Heart right ventricle (tissue), 16 donors: ENCODE data around the gene IL15RA. TPM values are rescaled to one million over a fixed set of nuclear protein-coding genes. Genes with fewer than 3 reads are reported as not detected.

Experiments
- ATAC-seq, 8 donors: fragments of 200-7000 bp; cut with Tn5 transposase; one replicate each; pipeline ENCODE4 v1.9.1; 2020; ENCODE audit warnings: mild to moderate bottlenecking in 8 of 8, moderate library complexity in 8 of 8, moderate number of reproducible peaks in 1 of 8
- DNase-seq, 2 donors: peaks; one replicate each; pipeline ENCODE4 v3.0.0-alpha.2; 2020
- H3K27ac ChIP-seq, 10 donors: fragments of 200-600 bp; sonication (generic) in 2 of 10; one replicate each; pipeline versions ENCODE4 v1.5.0 to v1.8.0; 2020 to 2022; ENCODE audit warnings: mild to moderate bottlenecking in 3 of 10
- H3K27me3 ChIP-seq, 7 donors: fragments of 200-600 bp; one replicate each; pipeline ENCODE4 v1.8.0; 2021 to 2022; ENCODE audit warnings: mild to moderate bottlenecking in 2 of 7
- H3K36me3 ChIP-seq, 9 donors: fragments of 200-600 bp; sonication (generic) in 1 of 9; one replicate each; pipeline versions ENCODE4 v1.5.0 to v1.8.0; 2020 to 2022; ENCODE audit warnings: mild to moderate bottlenecking in 2 of 9
- H3K4me1 ChIP-seq, 9 donors: fragments of 200-600 bp; sonication (generic) in 1 of 9; one replicate each; pipeline versions ENCODE4 v1.5.0 to v1.8.0; 2020 to 2022; ENCODE audit warnings: mild to moderate bottlenecking in 4 of 9
- H3K4me3 ChIP-seq, 10 donors: fragments of 200-600 bp; sonication (generic) in 2 of 10; one replicate each; pipeline versions ENCODE4 v1.5.0 to v1.8.0; 2020 to 2022; ENCODE audit warnings: mild to moderate bottlenecking in 7 of 10, moderate library complexity in 2 of 10
- H3K9me3 ChIP-seq, 11 donors: fragments of 200-600 bp in 10 of 11; sonication (generic) in 2 of 11; one replicate each; pipeline versions ENCODE4 v1.5.0 to v1.8.0; 2013 to 2022; ENCODE audit warnings: mild to moderate bottlenecking in 2 of 11, control low read depth in 1 of 11, moderate library complexity in 1 of 11
- CTCF ChIP-seq, 9 donors: fragments of 200-600 bp; sonication (generic) in 2 of 9; IDR thresholded peaks; one replicate each; pipeline versions ENCODE4 v1.5.0 to v1.8.0; 2021 to 2022; ENCODE audit warnings: antibody characterized with exemption in 9 of 9, mild to moderate bottlenecking in 5 of 9, moderate library complexity in 1 of 9
- WGBS, 2 donors: extraction: QIAGEN DNeasy Blood & Tissue Kit; methylation state at CpG; one replicate each; pipeline ENCODE4 v1.1.7; 2013; ENCODE audit warnings: inconsistent platforms in 1 of 2; 5-methylcytosine and 5-hydroxymethylcytosine counted together
- intact Hi-C, 10 donors: fragments of 100-400 bp; cut with DNase I; formaldehyde crosslinking; loops; one replicate each; pipeline versions ENCODE4 v1.11.1 to v1.14.2; 2022
- polyA plus RNA-seq, 2 donors: library from polyadenylated mRNA; stranded (reverse); fragments of 200-250 nt; gene quantifications; one replicate each; pipeline ENCODE4 v1.2.3, GENCODE V29; 2013
- total RNA-seq, 10 donors: library from RNA; stranded (reverse); fragmentation: NEBNext Ultra II Directional in 3 of 10; extraction: Animal tissue kit (Norgen Biotek cat#: 25700) in 3 of 10; gene quantifications; one replicate each; pipeline versions ENCODE4 v1.2.1 to v1.2.4, GENCODE V29; 2021 to 2023
- donor health status: Arrhythmogenic right ventricular cardiomyopathy.
- donor health status: ischemic (EF 13 %, LVEDD 7.1; RV severe dilation, severe dysfunction).
- donor health status: healthy with polysubstance abuse.
- donor health status: DM: no; HTN: yes; CAD: no.
- donor health status: DM: no; HTN: no; CAD: no.
- donor health status: ischemic (EF 25% LVEDD 6.9; RV normal size, moderate dysfunction).
- donor health status: ischemic (EF 25% LVEDD 5.7; RV mildly dilated, moderate dysfunction).
- donor health status: healthy.
- donor health status: DM: yes; HTN: yes; CAD: no.
- donor health status: Ischemic cardiomyopathy.
- donor health status: ischemic (EF 35%, LVEDD 5.7; RV mildly dilated, moderate dysfunction).
- donor health status: nonischemic (EF 11% LVEDD 7.7; RV severe dilation, severe dysfunction).
- donor health status: DM: yes; HTN: yes; CAD: no.
- donor health status: PGD.
- donor health status: ischemic (EF 29% LVEDD 5.4; RV normal size, mild dysfunction).
- donor health status: nonischemic (EF 23%, LVEDD 6.1; RV moderate dilation, normal function).

Gene IL15RA
- total and polyA plus RNA-seq, 12 donors: 3.5 to 21.0 (median 5.8) TPM

- ATAC-seq (no peak), DNase-seq (no peak)
- Histone ChIP-seq H3K4me3 (no peak overlapping the region), H3K27ac (peak overlapping the region in 3 of 10 donors; percentile 39 to 45 (median 44)), H3K4me1 (peaks cover 0 to 37% (median 11%) of the 10 kb centered on the region in 9 donors), H3K36me3 (peaks cover 0 to 50% (median 0%) of the 10 kb centered on the region in 9 donors), H3K9me3 (no peaks in the 10 kb centered on the region), H3K27me3 (no peaks in the 10 kb centered on the region)
- TF ChIP-seq CTCF (IDR thresholded peaks at IDR 0.05): no peak
- intact Hi-C loops: loop anchor here in 1 of 10 donors (5.0 kb wide), 1 partner anchor 130 kb away; no protein-coding TSS in a partner anchor
- 88 to 89% methylated on average over 6 of the region's 6 CpGs for WGBS, 2 donors
Observed at GRCh38 chr10:5951721-5952407, 25.5 kb downstream of the IL15RA start.

GRCh38 chr10:5951167-5951711, 26.1 kb downstream of the IL15RA start:
- Histone ChIP-seq H3K4me3 (no peak overlapping the region), H3K27me3 (no peaks in the 10 kb centered on the region), H3K27ac (peak overlapping the region in 4 of 10 donors; percentile 27 to 45 (median 42)), H3K36me3 (peaks cover 0 to 44% (median 0%) of the 10 kb centered on the region in 9 donors), H3K9me3 (no peaks in the 10 kb centered on the region), H3K4me1 (peaks cover 0 to 43% (median 17%) of the 10 kb centered on the region in 9 donors)
- TF ChIP-seq CTCF (IDR thresholded peaks at IDR 0.05): no peak
- WGBS, 2 donors: 77 to 83% methylated on average over 7 of the region's 7 CpGs
- ATAC-seq (peak; percentile 40 to 79 (median 54)), DNase-seq (no peak)
- intact Hi-C loops: loop anchor here in 1 of 10 donors (5.0 kb wide), 1 partner anchor 131 kb away; no protein-coding TSS in a partner anchor

DNA sequence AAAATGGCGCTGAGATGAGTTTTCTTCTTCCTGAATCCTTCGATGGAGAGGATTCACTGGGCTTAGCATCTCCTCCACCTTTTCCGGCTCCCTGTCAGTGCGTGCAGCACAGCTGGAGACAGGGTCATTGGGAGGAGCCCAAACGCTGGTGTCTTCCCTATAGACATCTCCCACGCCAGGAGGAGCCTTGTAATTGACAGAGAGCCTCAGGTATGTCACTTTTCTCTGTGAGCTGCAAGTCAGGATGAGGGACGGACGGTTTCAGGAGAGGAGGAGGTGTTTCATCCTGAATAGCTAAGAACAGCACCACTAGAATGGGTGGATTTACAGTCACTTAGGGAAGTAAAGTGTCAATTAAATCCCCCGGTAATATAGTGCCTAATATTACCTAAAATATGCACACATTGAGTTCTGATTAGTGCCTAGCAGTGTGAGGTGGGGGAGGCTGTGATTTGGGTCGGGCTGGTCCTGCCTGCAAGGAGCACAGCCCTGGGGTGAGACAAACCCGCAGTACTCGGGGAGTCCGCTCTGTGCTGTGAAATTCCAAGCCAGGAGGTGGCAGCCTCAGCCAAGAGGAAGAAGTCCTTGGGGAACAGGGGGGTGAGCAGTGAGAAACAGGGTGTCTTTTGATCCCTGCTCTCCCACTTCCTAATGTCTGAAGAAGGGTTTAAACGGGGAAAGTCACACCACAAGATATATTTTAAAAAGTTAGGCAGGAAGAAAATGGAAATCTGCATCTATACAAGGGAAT, 28.2 kb downstream of the IL15RA start:
- no peaks in the 10 kb centered on the region for H3K27me3 ChIP-seq
- H3K4me1 ChIP-seq: peaks cover 12 to 63% (median 36%) of the 10 kb centered on the region in 9 donors
- no peak overlapping the region for H3K4me3 ChIP-seq
- intact Hi-C loops: loop anchor here in 4 of 10 donors (5.0 to 10.0 kb wide), 4 partner anchors 66 to 138 kb away; partner anchors contain the start of gene RBM17 (in 4 of the 4)
- DNase-seq (peak; percentile 54 to 67), ATAC-seq (peak in 6 of 8 donors; percentile 23 to 50 (median 40))
- TF ChIP-seq CTCF (IDR thresholded peaks at IDR 0.05): peak; percentile 11 to 68 (median 52)
- whole genome bisulfite sequencing, 2 donors: 47 to 56% methylated on average over 14 of the region's 14 CpGs
- no peaks in the 10 kb centered on the region for H3K9me3 ChIP-seq
- peak overlapping the region in 2 of 10 donors; percentile 7 to 31 for H3K27ac ChIP-seq
- H3K36me3 ChIP-seq: peaks cover 0 to 24% (median 0%) of the 10 kb centered on the region in 9 donors

GRCh38 chr10:5948208-5948585, 29.1 kb downstream of the IL15RA start:
- 93% methylated on average over 6 of the region's 6 CpGs for WGBS, 2 donors
- no peak for TF ChIP-seq CTCF (IDR thresholded peaks at IDR 0.05)
- intact Hi-C loops: loop anchor here in 4 of 10 donors (5.0 to 10.0 kb wide), 4 partner anchors 67 to 139 kb away; partner anchors contain the start of gene RBM17 (in 4 of the 4)

More at GRCh38 chr10:5948208-5948585, 29.1 kb downstream of the IL15RA start:
- H3K36me3 ChIP-seq: peaks cover 0 to 14% (median 0%) of the 10 kb centered on the region in 9 donors
- no peak for DNase-seq
- ATAC-seq: no peak
- H3K9me3 ChIP-seq: no peaks in the 10 kb centered on the region
- H3K4me3 ChIP-seq: no peak overlapping the region
- H3K27me3 ChIP-seq: no peaks in the 10 kb centered on the region
- peaks cover 14 to 73% (median 46%) of the 10 kb centered on the region in 9 donors for H3K4me1 ChIP-seq
- H3K27ac ChIP-seq: no peak overlapping the region
